Uterus (tissue), 2 donors: ENCODE measurements around the gene MYPN.

Experiments used
- POLR2A ChIP-seq, 2 donors: fragments of 450-650 bp; IDR thresholded peaks; one replicate each; pipeline ENCODE4 v1.6.1; 2016; ENCODE audit warnings: antibody characterized with exemption in 2 of 2, mild to moderate bottlenecking in 1 of 2, moderate library complexity in 1 of 2
- TF ChIP-seq, protein P1 (sequence below), 4 experiments: fragments of 200-600 bp in 2 of 4; fragments of 450-650 bp in 2 of 4; sonication (generic) in 2 of 4; IDR thresholded peaks; one replicate each; pipeline ENCODE4 v1.5.1; 2016 to 2019; ENCODE audit warnings: antibody characterized with exemption in 4 of 4, mild to moderate bottlenecking in 2 of 4, moderate library complexity in 1 of 4

- TF ChIP-seq, protein P1, sequence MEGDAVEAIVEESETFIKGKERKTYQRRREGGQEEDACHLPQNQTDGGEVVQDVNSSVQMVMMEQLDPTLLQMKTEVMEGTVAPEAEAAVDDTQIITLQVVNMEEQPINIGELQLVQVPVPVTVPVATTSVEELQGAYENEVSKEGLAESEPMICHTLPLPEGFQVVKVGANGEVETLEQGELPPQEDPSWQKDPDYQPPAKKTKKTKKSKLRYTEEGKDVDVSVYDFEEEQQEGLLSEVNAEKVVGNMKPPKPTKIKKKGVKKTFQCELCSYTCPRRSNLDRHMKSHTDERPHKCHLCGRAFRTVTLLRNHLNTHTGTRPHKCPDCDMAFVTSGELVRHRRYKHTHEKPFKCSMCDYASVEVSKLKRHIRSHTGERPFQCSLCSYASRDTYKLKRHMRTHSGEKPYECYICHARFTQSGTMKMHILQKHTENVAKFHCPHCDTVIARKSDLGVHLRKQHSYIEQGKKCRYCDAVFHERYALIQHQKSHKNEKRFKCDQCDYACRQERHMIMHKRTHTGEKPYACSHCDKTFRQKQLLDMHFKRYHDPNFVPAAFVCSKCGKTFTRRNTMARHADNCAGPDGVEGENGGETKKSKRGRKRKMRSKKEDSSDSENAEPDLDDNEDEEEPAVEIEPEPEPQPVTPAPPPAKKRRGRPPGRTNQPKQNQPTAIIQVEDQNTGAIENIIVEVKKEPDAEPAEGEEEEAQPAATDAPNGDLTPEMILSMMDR (IDR thresholded peaks at IDR 0.05) = no peak
- no peak for TF ChIP-seq POLR2A (IDR thresholded peaks at IDR 0.05)
Measured at GRCh38 chr10:68211669-68212068, 102.4 kb downstream of the MYPN start.
